Calu3 (cell line): ENCODE results near the gene AP4E1. TPM values are rescaled to one million over a fixed set of nuclear protein-coding genes. Genes with fewer than 3 reads are reported as not detected.
"Not testable (repeated sequence)": the region's sequence is repeated elsewhere in the genome, so short reads cannot be mapped to it uniquely, and the experiment has no call there.

ENCODE experiments used
- BruUV-seq: library from RNA; stranded (reverse); fragments of 400-500 nt; replicated peaks from 2 replicates; lab custom pipeline; 2021; lab: Mats Ljungman, UMichigan
- CTCF ChIA-PET: fragments of 300-600 bp; sonication (Branson Sonifier 250); formaldehyde crosslinking; loops from one replicate; lab custom pipeline; 2022; ENCODE audit warnings: antibody characterized with exemption; lab: Charles Lee
- DNase-seq: peaks from one replicate; pipeline ENCODE4 v3.0.0; 2022
- H3K27ac Mint-ChIP-seq: one replicate; pipeline ENCODE4 v1.8.0; 2022; ENCODE audit warnings: mixed read lengths; ENCODE audit not compliant: unreplicated experiment
- H3K27me3 Mint-ChIP-seq: one replicate; pipeline ENCODE4 v1.8.0; 2022; ENCODE audit warnings: mixed read lengths; ENCODE audit not compliant: unreplicated experiment
- H3K36me3 Mint-ChIP-seq: one replicate; pipeline ENCODE4 v1.8.0; 2022; ENCODE audit warnings: mild to moderate bottlenecking, moderate library complexity, mixed read lengths; ENCODE audit not compliant: insufficient read depth, unreplicated experiment
- H3K4me1 Mint-ChIP-seq: one replicate; pipeline ENCODE4 v1.8.0; 2022; ENCODE audit warnings: mild to moderate bottlenecking, low read depth, mixed read lengths; ENCODE audit not compliant: unreplicated experiment
- H3K4me3 Mint-ChIP-seq: one replicate; pipeline ENCODE4 v1.8.0; 2022; ENCODE audit warnings: mild to moderate bottlenecking, low read depth, moderate library complexity, mixed read lengths; ENCODE audit not compliant: unreplicated experiment
- H3K9me3 Mint-ChIP-seq: one replicate; pipeline ENCODE4 v1.8.0; 2022; ENCODE audit warnings: low read depth, mixed read lengths; ENCODE audit not compliant: unreplicated experiment
- CTCF ChIP-seq: fragments of 200-600 bp; IDR thresholded peaks from one replicate; pipeline ENCODE4 v1.8.0; 2022; ENCODE audit warnings: antibody characterized with exemption; ENCODE audit not compliant: unreplicated experiment
- intact Hi-C: fragments of 100-400 bp; cut with micrococcal nuclease; formaldehyde crosslinking; loops from one replicate; pipeline ENCODE4 v1.10.0; 2022; ENCODE audit not compliant: unreplicated experiment
- total RNA-seq: library from RNA; stranded (reverse); gene quantifications from 2 replicates; pipeline ENCODE4 v1.2.3, GENCODE V29; 2022

The AP4E1 gene
- total RNA-seq, 1 experiment from 2014 or later = 10.7 TPM

GRCh38 chr15:51025454-51025846 is 117.0 kb downstream of the AP4E1 start:
- Mint-ChIP-seq H3K4me3 (no peak overlapping the region), H3K27me3 (no peaks in the 10 kb centered on the region), H3K9me3 (no peaks in the 10 kb centered on the region), H3K4me1 (no peaks in the 10 kb centered on the region), H3K36me3 (no peaks in the 10 kb centered on the region), H3K27ac (no peak overlapping the region)
- intact Hi-C loops = no loop called here
- no TSS peak for BruUV-seq
- DNase-seq = no peak
- TF ChIP-seq CTCF = no peak
- CTCF ChIA-PET = interaction anchor here (0.7 kb wide), 1 partner anchor 200 kb away, joined by 3 read pairs; no protein-coding TSS in a partner anchor

GRCh38 chr15:51030649-51031316 is 122.3 kb downstream of the AP4E1 start:
- CTCF ChIA-PET = no interaction called here
- H3K36me3 Mint-ChIP-seq = no peaks in the 10 kb centered on the region
- no peaks in the 10 kb centered on the region for H3K27me3 Mint-ChIP-seq
- H3K9me3 Mint-ChIP-seq = no peaks in the 10 kb centered on the region
- no peak for DNase-seq
- H3K4me1 Mint-ChIP-seq = no peaks in the 10 kb centered on the region
- intact Hi-C loops = no loop called here
- no TSS peak for BruUV-seq
- H3K27ac Mint-ChIP-seq = no peak overlapping the region
- H3K4me3 Mint-ChIP-seq = no peak overlapping the region
- TF ChIP-seq CTCF = no peak

GRCh38 chr15:51037474-51037873 is 129.0 kb downstream of the AP4E1 start:
- H3K36me3 Mint-ChIP-seq, H3K27me3 Mint-ChIP-seq, H3K9me3 Mint-ChIP-seq, intact Hi-C loops, CTCF ChIA-PET, DNase-seq, H3K4me1 Mint-ChIP-seq, BruUV-seq, H3K27ac Mint-ChIP-seq, H3K4me3 Mint-ChIP-seq: not testable (repeated sequence)

GRCh38 chr15:51038162-51038973 is 129.9 kb downstream of the AP4E1 start:
- Mint-ChIP-seq H3K4me3 (no peak overlapping the region), H3K27me3 (no peaks in the 10 kb centered on the region), H3K27ac (no peak overlapping the region), H3K4me1 (no peaks in the 10 kb centered on the region), H3K9me3 (no peaks in the 10 kb centered on the region), H3K36me3 (no peaks in the 10 kb centered on the region)
- CTCF ChIA-PET = interaction anchor here (0.6 kb wide), 1 partner anchor 1218 kb away, joined by 4 read pairs; no protein-coding TSS in a partner anchor
- no peak for DNase-seq
- TF ChIP-seq CTCF = no peak
- intact Hi-C loops = no loop called here
- BruUV-seq = no TSS peak
